Spleen (tissue), 13 donors: ENCODE results near the gene TMEM45B. TPM values are rescaled to one million over a fixed set of nuclear protein-coding genes. Genes with fewer than 3 reads are reported as not detected.

Experiments
- DNase-seq: peaks from one replicate; pipeline ENCODE4 v3.0.0-alpha.2; 2020
- H3K27ac ChIP-seq, 8 donors: fragments of 200-600 bp; sonication (generic) in 7 of 8; 1 replicate in 4 of 8; 2 replicates in 4 of 8; pipeline versions ENCODE4 v1.5.0 to v1.8.0; 2016 to 2021; ENCODE audit warnings: inconsistent platforms in 4 of 8, mild to moderate bottlenecking in 4 of 8, moderate library complexity in 1 of 8
- H3K27me3 ChIP-seq, 7 donors: fragments of 200-600 bp; sonication (generic) in 6 of 7; replicated peaks in 1 of 7; 1 replicate in 4 of 7; 2 replicates in 3 of 7; pipeline versions ENCODE4 v1.5.0 to v1.8.0; 2016 to 2021; ENCODE audit warnings: inconsistent platforms in 3 of 7, mild to moderate bottlenecking in 1 of 7
- H3K36me3 ChIP-seq, 6 donors: fragments of 200-600 bp; sonication (generic) in 5 of 6; 1 replicate in 4 of 6; 2 replicates in 2 of 6; pipeline versions ENCODE4 v1.5.0 to v1.8.0; 2016 to 2021; ENCODE audit warnings: inconsistent platforms in 2 of 6
- H3K4me1 ChIP-seq, 6 donors: fragments of 200-600 bp; sonication (generic) in 5 of 6; 1 replicate in 3 of 6; 2 replicates in 3 of 6; pipeline versions ENCODE4 v1.5.0 to v1.8.0; 2016 to 2021; ENCODE audit warnings: inconsistent platforms in 3 of 6
- H3K4me3 ChIP-seq, 8 donors: fragments of 200-600 bp; sonication (generic) in 7 of 8; 1 replicate in 4 of 8; 2 replicates in 4 of 8; pipeline versions ENCODE4 v1.5.0 to v1.8.0; 2016 to 2021; ENCODE audit warnings: inconsistent platforms in 4 of 8, mild to moderate bottlenecking in 4 of 8, moderate library complexity in 2 of 8
- H3K9me3 ChIP-seq, 8 donors: fragments of 200-600 bp; sonication (generic) in 7 of 8; 1 replicate in 4 of 8; 2 replicates in 4 of 8; pipeline versions ENCODE4 v1.5.0 to v1.8.0; 2016 to 2021; ENCODE audit warnings: inconsistent platforms in 4 of 8
- CTCF ChIP-seq, 11 experiments: fragments of 200-600 bp in 7 of 11; fragments of 450-650 bp in 4 of 11; sonication (generic) in 4 of 11; IDR thresholded peaks in 8 of 11; conservative IDR thresholded peaks in 3 of 11; 1 replicate in 7 of 11; 2 replicates in 4 of 11; pipeline versions ENCODE4 v1.4.0 to v1.8.0; 2016 to 2021; ENCODE audit warnings: antibody characterized with exemption in 11 of 11, inconsistent platforms in 4 of 11, mild to moderate bottlenecking in 1 of 11
- POLR2A ChIP-seq, 3 donors: fragments of 450-650 bp; IDR thresholded peaks; one replicate each; pipeline ENCODE4 v1.5.1; 2017; ENCODE audit warnings: antibody characterized with exemption in 3 of 3, mild to moderate bottlenecking in 1 of 3
- POLR2AphosphoS5 ChIP-seq, 3 donors: sonication (generic); formaldehyde crosslinking; IDR thresholded peaks; one replicate each; pipeline ENCODE4 v1.5.1; 2017; ENCODE audit warnings: antibody characterized with exemption in 3 of 3
- WGBS, 5 donors: extraction: QIAGEN DNeasy Blood & Tissue Kit in 3 of 5; methylation state at CpG; one replicate each; pipeline versions ENCODE4 v1.1.5 to v1.1.7; 2013 to 2018; 5-methylcytosine and 5-hydroxymethylcytosine counted together
- intact Hi-C: fragments of 100-400 bp; cut with DNase I; formaldehyde crosslinking; loops from one replicate; pipeline ENCODE4 v1.15.0; 2023; ENCODE audit warnings: low total_unique reads
- long read RNA-seq, 2 donors: transcript quantifications; one replicate each; lab custom pipeline, GENCODE V29; 2026
- polyA plus RNA-seq, 3 donors: library from polyadenylated mRNA; stranded (reverse); fragments of 200-250 nt; gene quantifications; one replicate each; pipeline ENCODE4 v1.2.1, GENCODE V29; 2013
- total RNA-seq, 7 donors: library from RNA; depleted of rRNA in 3 of 7; stranded (reverse); fragments of >200 nt in 3 of 7; fragmentation: NEBNext Ultra II Directional in 4 of 7; extraction: Animal tissue kit (Norgen Biotek cat#: 25700) in 4 of 7; gene quantifications; one replicate each; pipeline versions ENCODE4 v1.1.0 to v1.2.1, GENCODE V29; 2016 to 2021
- donor health status: healthy with polysubstance abuse.
- donor health status: DM: no; HTN: no; CAD: no; lungs with moderate emphysema.
- donor health status: DM: no; HTN: no; CAD: no.
- donor health status: Bipolar disorder and iron deficiency.
- donor health status: healthy.
- donor health status: DM: no; HTN: no; CAD: no.
- donor health status: DM: yes; HTN: yes; CAD: no.

TMEM45B gene
- total RNA-seq (1 to 10 TPM in 3 of 7 donors, under 1 TPM in 4; 0.39 to 5.1 (median 0.94) TPM), polyA plus RNA-seq (under 1 TPM; 0.05 to 0.22 (median 0.11) TPM)
- long read RNA-seq, donor 1 = 0 reads
- long read RNA-seq, donor 2 = 0 reads

GRCh38 chr11:129815596-129816461, at the start of gene TMEM45B:
TSS of gene TMEM45B (plus strand) at chr11:129815848. CDS start at chr11:129852483, 36,635 bp downstream.
- intact Hi-C loops = no loop called here
- Histone ChIP-seq H3K36me3 (no peaks in the 10 kb centered on the region), H3K4me1 (peaks cover 0 to 13% (median 4%) of the 10 kb centered on the region in 6 donors), H3K27me3 (peaks cover 0 to 50% (median 10%) of the 10 kb centered on the region in 7 donors), H3K4me3 (peak within 1 kb of the TSS in 5 of 8 donors; percentile 13 to 55 (median 28)), H3K27ac (peak within 1 kb of the TSS in 2 of 8 donors; percentile 21 to 64), H3K9me3 (peaks cover 0 to 11% (median 5%) of the 10 kb centered on the region in 8 donors)
- DNase-seq = peak; percentile 78
- TF ChIP-seq CTCF (IDR thresholded peaks at IDR 0.05 in 8 of 11, conservative IDR thresholded peaks at IDR 0.05 in 3 of 11) (no peak), POLR2A (IDR thresholded peaks at IDR 0.05) (no peak), POLR2AphosphoS5 (IDR thresholded peaks at IDR 0.05) (peak in 1 of 3 donors; percentile 15)
- 5 to 22% (median 6%) methylated on average over 43 to 68 of the region's 68 CpGs for WGBS, 5 donors

GRCh38 chr11:129766898-129767604, 48.6 kb upstream of the TMEM45B start:
- Histone ChIP-seq H3K4me1 (no peaks in the 10 kb centered on the region), H3K9me3 (peaks cover 0 to 28% (median 18%) of the 10 kb centered on the region in 8 donors), H3K4me3 (no peak overlapping the region), H3K27me3 (peaks cover 0 to 12% (median 0%) of the 10 kb centered on the region in 7 donors), H3K36me3 (no peaks in the 10 kb centered on the region), H3K27ac (no peak overlapping the region)
- TF ChIP-seq POLR2AphosphoS5 (IDR thresholded peaks at IDR 0.05) (no peak), CTCF (IDR thresholded peaks at IDR 0.05 in 8 of 11, conservative IDR thresholded peaks at IDR 0.05 in 3 of 11) (no peak), POLR2A (IDR thresholded peaks at IDR 0.05) (no peak)
- 18 to 28% (median 26%) methylated on average over 7 of the region's 7 CpGs for WGBS, 5 donors
- no peak for DNase-seq
- intact Hi-C loops = no loop called here

GRCh38 chr11:129767827-129768226, 47.8 kb upstream of the TMEM45B start:
- intact Hi-C loops = no loop called here
- peaks cover 0 to 12% (median 0%) of the 10 kb centered on the region in 7 donors for H3K27me3 ChIP-seq
- H3K36me3 ChIP-seq = no peaks in the 10 kb centered on the region
- H3K4me1 ChIP-seq = no peaks in the 10 kb centered on the region
- 63 to 67% (median 65%) methylated on average over 4 of the region's 4 CpGs for WGBS, 5 donors
- TF ChIP-seq CTCF (IDR thresholded peaks at IDR 0.05 in 8 of 11, conservative IDR thresholded peaks at IDR 0.05 in 3 of 11) (no peak), POLR2A (IDR thresholded peaks at IDR 0.05) (no peak), POLR2AphosphoS5 (IDR thresholded peaks at IDR 0.05) (no peak)
- H3K27ac ChIP-seq = no peak overlapping the region
- no peak for DNase-seq
- H3K9me3 ChIP-seq = peaks cover 0 to 30% (median 19%) of the 10 kb centered on the region in 8 donors
- H3K4me3 ChIP-seq = no peak overlapping the region
